K562 (cell line): ENCODE results near the gene PFKFB2. TPM values are rescaled to one million over a fixed set of nuclear protein-coding genes. Genes with fewer than 3 reads are reported as not detected.

ENCODE experiments used
- CEBPB ChIP-seq: fragments of 450-650 bp; IDR thresholded peaks from 2 replicates; pipeline ENCODE4 v1.6.1; 2016; ENCODE audit warnings: missing genetic modification characterization, missing compliant biosample characterization
- ELF2 ChIP-seq: fragments of 250-450 bp; sonication (Bioruptor Pico); IDR thresholded peaks from 2 replicates; pipeline ENCODE4 v1.5.0; 2021; ENCODE audit warnings: mild to moderate bottlenecking
- EWSR1 ChIP-seq: fragments of 450-650 bp; IDR thresholded peaks from 2 replicates; pipeline ENCODE4 v1.6.1; 2018; ENCODE audit warnings: borderline replicate concordance, mild to moderate bottlenecking, low read depth, moderate library complexity; ENCODE audit not compliant: partially characterized antibody
- HDAC3 ChIP-seq: fragments of 450-650 bp; IDR thresholded peaks from 2 replicates; pipeline ENCODE4 v1.6.1; 2018; ENCODE audit warnings: borderline replicate concordance, mild to moderate bottlenecking, moderate library complexity; ENCODE audit not compliant: partially characterized antibody
- HLTF ChIP-seq: fragments of 450-650 bp; IDR thresholded peaks from 2 replicates; pipeline ENCODE4 v1.6.1; 2016
- KDM1A ChIP-seq, 2 experiments: fragments of 450-650 bp; IDR thresholded peaks; 2 replicates each; pipeline ENCODE4 v1.6.1; 2016; ENCODE audit warnings: mild to moderate bottlenecking in 2 of 2
- LARP7 ChIP-seq: fragments of 450-650 bp; IDR thresholded peaks from 2 replicates; pipeline ENCODE4 v1.6.1; 2016
- LCOR ChIP-seq: sonication (generic); formaldehyde crosslinking; IDR thresholded peaks from 2 replicates; pipeline ENCODE4 v1.8.0; 2022; ENCODE audit warnings: mild to moderate bottlenecking, missing genetic modification reagents
- NBN ChIP-seq: fragments of 450-650 bp; IDR thresholded peaks from 2 replicates; pipeline ENCODE4 v1.6.1; 2016; ENCODE audit warnings: low read depth, mild to moderate bottlenecking
- NCOA6 ChIP-seq: fragments of 450-650 bp; IDR thresholded peaks from 2 replicates; pipeline ENCODE4 v1.6.1; 2017; ENCODE audit warnings: mild to moderate bottlenecking
- NR2C2 ChIP-seq, 2 experiments: fragments of 200-800 bp in 1 of 2; sonication (Bioruptor generic) in 1 of 2; sonication (generic) in 1 of 2; formaldehyde crosslinking in 1 of 2; IDR thresholded peaks; 2 replicates each; pipeline versions ENCODE4 v1.6.1 to v1.8.0; 2016 to 2022; ENCODE audit warnings: mild to moderate bottlenecking in 1 of 2, missing compliant biosample characterization in 1 of 2, missing genetic modification characterization in 1 of 2, missing genetic modification reagents in 1 of 2
- RBBP5 ChIP-seq: fragments of 200-600 bp; sonication (generic); IDR thresholded peaks from 2 replicates; pipeline ENCODE4 v1.6.1; 2012; ENCODE audit warnings: borderline replicate concordance, mild to moderate bottlenecking, low read length, control low read depth, inconsistent platforms; ENCODE audit not compliant: insufficient read depth, poor library complexity, severe bottlenecking
- RCOR1 ChIP-seq, 2 experiments: IDR thresholded peaks; 2 replicates each; pipeline ENCODE4 v1.6.1; 2012; ENCODE audit warnings: low read depth in 2 of 2, low read length in 2 of 2, borderline replicate concordance in 1 of 2, improper control_type of control experiment in 1 of 2
- ZBTB7A ChIP-seq: IDR thresholded peaks from 2 replicates; pipeline ENCODE4 v1.6.1; 2011; ENCODE audit warnings: low read depth, mild to moderate bottlenecking, low read length, moderate library complexity, borderline replicate concordance; ENCODE audit not compliant: control insufficient read depth
- ZNF830 ChIP-seq: fragments of 250-450 bp; sonication (Bioruptor Pico); IDR thresholded peaks from 2 replicates; pipeline ENCODE4 v1.5.0; 2021; ENCODE audit warnings: mild to moderate bottlenecking
- polyA plus RNA-seq, 8 experiments: library from polyadenylated mRNA; depleted of rRNA in 4 of 8; stranded (reverse) in 5 of 8; unstranded in 3 of 8; fragments of >200 nt; fragmentation: Nextera tagmentation in 2 of 8; fragmentation: Illumina TruSeq in 1 of 8; extraction: Ambion mirVana in 2 of 8; extraction: Trizol in 1 of 8; gene quantifications; 2 replicates each; pipeline versions ENCODE4 v1.2.1 to v1.2.3, GENCODE V29; 2011 to 2014; ENCODE audit warnings: inconsistent platforms in 1 of 8, missing spikeins in 1 of 8
- total RNA-seq, 7 experiments: library from RNA; depleted of rRNA in 6 of 7; stranded (reverse); fragments of >200 nt in 6 of 7; fragmentation: Illumina TruSeq in 2 of 7; extraction: Trizol in 2 of 7; gene quantifications; 2 replicates each; pipeline versions ENCODE4 v1.2.1 to v1.2.3, GENCODE V29; 2011 to 2021; ENCODE audit warnings: low replicate concordance in 1 of 7
- TF ChIP-seq, protein P1 (sequence below): sonication (generic); formaldehyde crosslinking; IDR thresholded peaks from 2 replicates; pipeline ENCODE4 v1.8.0; 2022; ENCODE audit warnings: mild to moderate bottlenecking, missing genetic modification reagents
- TF ChIP-seq, protein P2 (sequence below): sonication (generic); formaldehyde crosslinking; IDR thresholded peaks from 2 replicates; pipeline ENCODE4 v1.5.0; 2020; ENCODE audit warnings: missing genetic modification reagents
- TF ChIP-seq, protein P3 (sequence below), 2 experiments: IDR thresholded peaks in 1 of 2; conservative IDR thresholded peaks in 1 of 2; 2 replicates each; pipeline ENCODE4 v1.6.1; 2016; ENCODE audit warnings: low read depth in 2 of 2, mild to moderate bottlenecking in 1 of 2, missing compliant biosample characterization in 1 of 2, missing genetic modification characterization in 1 of 2, moderate library complexity in 1 of 2
- TF ChIP-seq, protein P4 (sequence below): conservative IDR thresholded peaks from 2 replicates; pipeline ENCODE4 v1.6.1; 2011; ENCODE audit warnings: low read depth, mild to moderate bottlenecking, low read length; ENCODE audit not compliant: control insufficient read depth
- TF ChIP-seq, protein P5 (sequence below): fragments of 250-450 bp; sonication (Bioruptor Pico); IDR thresholded peaks from 2 replicates; pipeline ENCODE4 v1.8.0; 2021; ENCODE audit warnings: moderate library complexity, mild to moderate bottlenecking, inconsistent platforms

PFKFB2 gene
- total and polyA plus RNA-seq, 9 of the 15 experiments (the other 6 are each of a cell fraction or from before 2014, with no cell fraction given), result 6.9 to 26.0 (median 16.4) TPM

DNA sequence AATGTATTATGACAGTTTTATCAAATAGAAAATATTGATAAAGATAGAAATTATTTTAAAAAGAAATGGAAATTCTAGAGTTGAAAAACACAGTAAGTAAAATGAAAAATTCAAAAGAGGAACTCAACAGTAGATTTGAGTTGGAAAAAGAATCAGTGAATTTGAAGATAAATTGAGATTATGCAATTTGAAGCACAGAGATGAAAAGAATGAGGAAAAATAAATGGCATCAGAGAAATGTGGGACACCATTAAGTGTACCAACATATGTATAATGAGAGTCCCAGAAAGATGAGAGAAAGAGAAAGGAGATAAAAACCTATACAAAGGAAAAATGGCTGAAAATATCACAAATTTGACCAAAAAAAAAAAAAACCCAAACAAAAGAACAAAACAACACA is 76.0 kb downstream of the PFKFB2 start (continued):
- TF ChIP-seq RBBP5 (no peak), ZBTB7A (no peak), ZNF830 (CRISPR knock-in tag) (no peak), HLTF (peak; percentile 74; the same call in 1 of the 2 replicates), RCOR1 (IDR thresholded peaks at IDR 0.05; ENCODE audit: borderline replicate concordance in 1 of 2, low read depth in 2 of 2, low read length in 2 of 2) (no peak), NCOA6 (no peak), LCOR (CRISPR knock-in tag) (no peak), KDM1A (IDR thresholded peaks at IDR 0.05) (no peak), NR2C2 (CRISPR knock-in tag; IDR thresholded peaks at IDR 0.05) (no peak), NR2C2 (tag; IDR thresholded peaks at IDR 0.05) (no peak), NBN (no peak), LARP7 (0 out of 2 replicates have a peak, but pooled peaks have one; percentile 50), EWSR1 (no peak), HDAC3 (no peak), CEBPB (tag) (peak; percentile 49; the same call in 1 of the 2 replicates), ELF2 (CRISPR knock-in tag) (no peak)
- TF ChIP-seq, protein P1, sequence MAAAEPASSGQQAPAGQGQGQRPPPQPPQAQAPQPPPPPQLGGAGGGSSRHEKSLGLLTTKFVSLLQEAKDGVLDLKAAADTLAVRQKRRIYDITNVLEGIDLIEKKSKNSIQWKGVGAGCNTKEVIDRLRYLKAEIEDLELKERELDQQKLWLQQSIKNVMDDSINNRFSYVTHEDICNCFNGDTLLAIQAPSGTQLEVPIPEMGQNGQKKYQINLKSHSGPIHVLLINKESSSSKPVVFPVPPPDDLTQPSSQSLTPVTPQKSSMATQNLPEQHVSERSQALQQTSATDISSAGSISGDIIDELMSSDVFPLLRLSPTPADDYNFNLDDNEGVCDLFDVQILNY (CRISPR knock-in tag), result no peak
- TF ChIP-seq, protein P2, sequence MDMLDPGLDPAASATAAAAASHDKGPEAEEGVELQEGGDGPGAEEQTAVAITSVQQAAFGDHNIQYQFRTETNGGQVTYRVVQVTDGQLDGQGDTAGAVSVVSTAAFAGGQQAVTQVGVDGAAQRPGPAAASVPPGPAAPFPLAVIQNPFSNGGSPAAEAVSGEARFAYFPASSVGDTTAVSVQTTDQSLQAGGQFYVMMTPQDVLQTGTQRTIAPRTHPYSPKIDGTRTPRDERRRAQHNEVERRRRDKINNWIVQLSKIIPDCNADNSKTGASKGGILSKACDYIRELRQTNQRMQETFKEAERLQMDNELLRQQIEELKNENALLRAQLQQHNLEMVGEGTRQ (CRISPR knock-in tag), result no peak
- TF ChIP-seq, protein P3, sequence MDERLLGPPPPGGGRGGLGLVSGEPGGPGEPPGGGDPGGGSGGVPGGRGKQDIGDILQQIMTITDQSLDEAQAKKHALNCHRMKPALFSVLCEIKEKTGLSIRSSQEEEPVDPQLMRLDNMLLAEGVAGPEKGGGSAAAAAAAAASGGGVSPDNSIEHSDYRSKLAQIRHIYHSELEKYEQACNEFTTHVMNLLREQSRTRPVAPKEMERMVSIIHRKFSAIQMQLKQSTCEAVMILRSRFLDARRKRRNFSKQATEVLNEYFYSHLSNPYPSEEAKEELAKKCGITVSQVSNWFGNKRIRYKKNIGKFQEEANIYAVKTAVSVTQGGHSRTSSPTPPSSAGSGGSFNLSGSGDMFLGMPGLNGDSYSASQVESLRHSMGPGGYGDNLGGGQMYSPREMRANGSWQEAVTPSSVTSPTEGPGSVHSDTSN (CRISPR knock-in tag; IDR thresholded peaks at IDR 0.05; ENCODE audit: low read depth), result no peak
- TF ChIP-seq, protein P3 (tag; conservative IDR thresholded peaks at IDR 0.05; ENCODE audit: low read depth), result no peak
- TF ChIP-seq, protein P4, sequence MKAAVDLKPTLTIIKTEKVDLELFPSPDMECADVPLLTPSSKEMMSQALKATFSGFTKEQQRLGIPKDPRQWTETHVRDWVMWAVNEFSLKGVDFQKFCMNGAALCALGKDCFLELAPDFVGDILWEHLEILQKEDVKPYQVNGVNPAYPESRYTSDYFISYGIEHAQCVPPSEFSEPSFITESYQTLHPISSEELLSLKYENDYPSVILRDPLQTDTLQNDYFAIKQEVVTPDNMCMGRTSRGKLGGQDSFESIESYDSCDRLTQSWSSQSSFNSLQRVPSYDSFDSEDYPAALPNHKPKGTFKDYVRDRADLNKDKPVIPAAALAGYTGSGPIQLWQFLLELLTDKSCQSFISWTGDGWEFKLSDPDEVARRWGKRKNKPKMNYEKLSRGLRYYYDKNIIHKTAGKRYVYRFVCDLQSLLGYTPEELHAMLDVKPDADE, result no peak
- TF ChIP-seq, protein P5, sequence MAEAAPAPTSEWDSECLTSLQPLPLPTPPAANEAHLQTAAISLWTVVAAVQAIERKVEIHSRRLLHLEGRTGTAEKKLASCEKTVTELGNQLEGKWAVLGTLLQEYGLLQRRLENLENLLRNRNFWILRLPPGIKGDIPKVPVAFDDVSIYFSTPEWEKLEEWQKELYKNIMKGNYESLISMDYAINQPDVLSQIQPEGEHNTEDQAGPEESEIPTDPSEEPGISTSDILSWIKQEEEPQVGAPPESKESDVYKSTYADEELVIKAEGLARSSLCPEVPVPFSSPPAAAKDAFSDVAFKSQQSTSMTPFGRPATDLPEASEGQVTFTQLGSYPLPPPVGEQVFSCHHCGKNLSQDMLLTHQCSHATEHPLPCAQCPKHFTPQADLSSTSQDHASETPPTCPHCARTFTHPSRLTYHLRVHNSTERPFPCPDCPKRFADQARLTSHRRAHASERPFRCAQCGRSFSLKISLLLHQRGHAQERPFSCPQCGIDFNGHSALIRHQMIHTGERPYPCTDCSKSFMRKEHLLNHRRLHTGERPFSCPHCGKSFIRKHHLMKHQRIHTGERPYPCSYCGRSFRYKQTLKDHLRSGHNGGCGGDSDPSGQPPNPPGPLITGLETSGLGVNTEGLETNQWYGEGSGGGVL, result no peak
